ENCODE results near the gene ARRB1.
"Not testable (repeated sequence)": the region's sequence is repeated elsewhere in the genome, so short reads cannot be mapped to it uniquely, and the experiment has no call there.

Gene ARRB1

GRCh38 chr11:75371949-75372876, 20.8 kb upstream of the ARRB1 start:
- no peak for DNase-seq (ENCODE audit: low read depth in 3 of 3)

- no peak for DNase-seq (ENCODE audit: low read depth in 3 of 3)
These were observed 18.2 kb upstream of the ARRB1 start for GRCh38 chr11:75369560-75370255.

GRCh38 chr11:75366826-75367225, 15.4 kb upstream of the ARRB1 start:
- DNase-seq (ENCODE audit: low read depth in 3 of 3): not testable (repeated sequence)

GRCh38 chr11:75365711-75366181, 14.3 kb upstream of the ARRB1 start:
- no peak for DNase-seq (ENCODE audit: low read depth in 3 of 3)

- DNase-seq (ENCODE audit: low read depth in 3 of 3): not testable (repeated sequence)
These were observed 10.8 kb upstream of the ARRB1 start for GRCh38 chr11:75362285-75362684.

GRCh38 chr11:75356613-75357012, 5.2 kb upstream of the ARRB1 start:
- no peak for DNase-seq (ENCODE audit: low read depth in 3 of 3)

- DNase-seq (ENCODE audit: low read depth in 3 of 3): no peak
These were observed 3.6 kb upstream of the ARRB1 start for GRCh38 chr11:75355051-75355450.

GRCh38 chr11:75352588-75353206, 1.2 kb upstream of the ARRB1 start:
- DNase-seq (ENCODE audit: low read depth in 3 of 3): no peak

GRCh38 chr11:75351791-75352587, 528 bp upstream of the ARRB1 start:
- DNase-seq (ENCODE audit: low read depth in 3 of 3): peak in 1 of 3 donors; percentile 50

- DNase-seq (ENCODE audit: low read depth in 3 of 3): no peak
These were observed 519 bp downstream of the ARRB1 start for GRCh38 chr11:75350743-75351540.

GRCh38 chr11:75350122-75350742, 1.2 kb downstream of the ARRB1 start:
- DNase-seq (ENCODE audit: low read depth in 3 of 3): no peak

- DNase-seq (ENCODE audit: low read depth in 3 of 3): no peak
These were observed 1.8 kb downstream of the ARRB1 start for GRCh38 chr11:75349521-75350116.

GRCh38 chr11:75347781-75348566, 3.5 kb downstream of the ARRB1 start:
- DNase-seq (ENCODE audit: low read depth in 3 of 3): no peak

GRCh38 chr11:75346912-75347647, 4.4 kb downstream of the ARRB1 start:
- no peak for DNase-seq (ENCODE audit: low read depth in 3 of 3)

- DNase-seq (ENCODE audit: low read depth in 3 of 3): no peak
These were observed 5.2 kb downstream of the ARRB1 start for GRCh38 chr11:75346296-75346695.

- no peak for DNase-seq (ENCODE audit: low read depth in 3 of 3)
These were observed 5.9 kb downstream of the ARRB1 start for GRCh38 chr11:75345455-75346160.

GRCh38 chr11:75344761-75345454, 6.6 kb downstream of the ARRB1 start:
- no peak for DNase-seq (ENCODE audit: low read depth in 3 of 3)

All from stimulated activated CD4-positive, alpha-beta T cell treated with anti-CD3 and anti-CD28 coated beads, TNF-alpha, amount 100 ng/mL, for 48 hours (primary cell).